NCI-H774 (cell line): ENCODE results near the gene ORC5.
A peak's percentile ranks its signal among the peaks of the same experiment; 100 is the strongest.

Experiments
- DNase-seq: peaks from one replicate; lab custom pipeline; 2025; lab: John Stamatoyannopoulos, UW

The ORC5 gene

DNA sequence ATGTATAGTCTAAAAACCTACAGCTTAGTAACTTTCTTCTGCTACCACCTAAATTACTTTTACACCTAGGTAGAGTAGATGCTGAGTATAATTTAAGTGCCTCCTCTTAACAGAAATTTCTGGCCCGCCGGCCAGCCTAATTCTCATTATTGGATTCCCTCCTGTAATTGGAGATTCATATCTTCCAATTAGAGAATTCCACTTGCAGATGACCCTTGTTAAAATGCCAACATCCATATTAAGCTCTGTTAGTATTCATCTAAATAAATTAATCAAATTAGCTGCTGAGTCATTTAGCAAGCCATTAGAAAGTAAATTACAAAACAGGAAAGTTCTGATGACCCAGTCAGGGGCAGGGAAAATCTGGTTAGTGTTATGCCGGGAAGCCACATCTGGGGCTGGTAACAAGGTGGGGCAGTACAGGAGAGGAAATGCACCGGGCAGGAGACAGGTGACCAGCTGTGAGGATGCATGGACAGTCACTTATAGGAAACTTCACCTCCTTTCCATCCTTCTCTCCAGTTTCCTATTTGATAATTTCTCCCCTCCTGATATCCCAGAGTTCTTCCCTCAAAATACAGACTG, 82.8 kb downstream of the ORC5 start:
- no peak for DNase-seq

DNA sequence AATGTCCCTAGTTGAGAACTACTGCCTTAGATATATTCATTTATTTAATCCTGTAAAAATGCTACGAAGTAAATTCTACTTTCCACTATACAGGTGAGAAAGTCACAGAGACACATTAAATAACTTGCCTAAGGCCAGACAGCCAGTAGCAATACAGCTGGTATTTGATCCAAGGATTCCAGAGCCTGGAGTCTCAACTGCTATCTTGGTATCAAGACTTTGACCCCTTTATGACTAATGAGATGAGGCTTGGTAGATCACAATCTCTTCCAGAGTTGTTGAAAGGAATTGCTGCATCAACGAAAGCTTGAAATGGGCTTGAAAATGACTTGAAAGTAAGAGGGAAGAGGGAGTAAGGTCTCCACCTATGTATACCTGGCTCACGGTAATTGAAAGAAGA, 83.3 kb downstream of the ORC5 start:
- DNase-seq = no peak

DNA sequence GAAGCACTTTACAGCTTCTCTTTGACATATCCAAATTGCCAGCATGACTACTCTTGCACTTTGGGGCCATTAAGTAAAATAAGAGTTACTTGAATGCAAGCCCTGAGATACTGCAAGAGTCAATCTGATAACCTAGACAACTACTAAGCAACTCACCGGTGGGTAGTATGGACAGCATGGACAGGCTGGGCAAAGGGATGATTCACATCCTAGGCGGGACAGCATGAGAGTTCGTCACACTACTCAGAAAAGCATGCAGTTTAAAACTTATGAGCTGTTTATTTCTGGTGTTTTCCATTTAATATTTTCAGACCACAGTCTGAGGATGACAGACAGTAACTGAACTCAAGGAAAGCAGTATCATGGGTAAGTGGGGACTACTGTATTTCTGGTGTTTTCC, 84.0 kb downstream of the ORC5 start:
- no peak for DNase-seq

DNA sequence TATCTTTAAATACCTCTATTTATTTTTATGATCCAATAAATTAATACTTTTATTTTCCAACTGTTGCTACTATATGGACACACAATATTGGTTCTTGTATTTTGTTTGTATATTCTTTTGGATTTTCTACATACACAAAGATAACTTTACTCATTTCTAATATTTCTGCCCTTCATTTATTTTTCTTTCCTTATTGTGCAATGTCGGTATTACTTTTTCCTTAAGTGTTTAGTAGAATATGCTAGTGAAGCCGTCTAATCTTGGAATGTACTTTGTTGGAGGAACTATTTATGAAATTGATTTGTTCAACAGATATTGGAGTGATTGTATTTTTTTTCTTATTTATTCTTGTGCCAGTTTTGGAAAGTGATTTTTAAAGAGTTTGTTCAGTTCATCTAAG, 94.0 kb downstream of the ORC5 start:
- no peak for DNase-seq

DNA sequence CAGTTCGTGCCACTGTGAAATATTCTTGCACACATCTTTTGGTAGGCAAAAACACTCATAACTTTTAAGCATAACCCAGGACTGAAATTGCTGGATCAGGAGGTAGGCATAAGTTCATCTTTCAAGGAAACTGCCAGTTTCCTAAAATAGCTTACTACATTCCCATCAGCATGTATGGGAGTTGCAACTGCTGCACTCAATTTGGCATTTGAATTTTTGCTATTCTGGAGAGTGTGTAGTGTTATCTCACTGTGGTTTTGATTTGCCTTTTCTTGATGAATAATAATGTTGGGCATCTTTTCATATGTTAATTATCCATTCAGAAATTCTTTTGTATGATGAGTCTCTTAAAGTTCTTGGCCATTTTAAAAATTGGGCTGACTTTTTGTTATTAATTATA, 95.2 kb downstream of the ORC5 start:
- no peak for DNase-seq

DNA sequence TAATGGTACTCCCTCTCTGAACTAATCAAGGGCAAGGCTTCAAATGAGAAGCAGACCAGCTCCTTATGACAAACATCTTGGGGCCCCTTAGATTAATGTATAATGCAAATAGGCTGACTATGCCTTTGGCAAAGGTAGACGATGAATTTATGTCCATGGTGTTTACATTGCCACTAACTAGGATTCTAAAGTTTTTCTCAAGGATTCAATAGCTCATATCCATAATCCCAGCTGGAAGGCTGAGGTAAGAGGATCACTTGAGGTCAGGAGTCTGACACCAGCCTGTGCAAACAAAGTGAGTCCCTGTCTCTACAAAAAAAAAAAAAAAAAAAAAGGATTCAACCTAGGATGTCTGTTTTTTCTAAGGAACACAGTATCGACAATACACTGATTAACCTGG, 96.5 kb downstream of the ORC5 start:
- DNase-seq = no peak

DNA sequence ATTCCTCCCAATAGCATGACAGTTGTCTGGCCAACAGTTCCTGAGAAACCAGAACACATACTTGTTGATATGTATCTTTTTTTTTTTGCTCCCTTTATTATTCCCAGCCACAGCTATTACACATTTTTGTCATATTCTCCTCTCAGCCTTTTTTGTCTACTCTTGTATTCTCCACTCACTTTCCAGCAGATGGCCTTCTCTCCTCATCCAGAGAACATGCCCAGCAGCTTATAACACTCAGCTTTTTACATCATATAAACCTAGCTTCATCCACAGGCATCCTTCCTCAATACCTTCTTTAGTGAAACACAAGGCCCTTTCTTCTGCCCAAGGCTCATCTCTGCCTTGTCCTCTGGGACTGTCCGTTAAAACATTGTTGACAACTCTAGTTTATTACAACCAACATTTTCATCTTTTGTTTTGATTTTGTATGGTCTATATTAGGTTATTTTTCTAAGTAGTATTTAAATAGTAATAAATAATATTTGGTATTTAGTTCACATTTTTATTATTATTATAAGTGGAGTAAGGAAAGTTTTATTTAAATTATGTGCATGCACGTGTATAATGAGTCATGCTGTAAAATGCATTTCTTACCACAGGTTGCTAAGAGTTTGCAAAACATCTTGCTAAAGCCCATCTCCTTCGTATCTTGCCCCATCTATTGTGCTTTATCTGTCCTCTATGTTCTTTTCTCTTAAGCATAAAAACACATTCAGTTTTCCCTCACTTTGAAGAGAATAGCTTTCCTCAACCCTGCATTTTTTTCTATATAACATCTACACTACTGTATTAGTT, 101.5 kb downstream of the ORC5 start:
- no peak for DNase-seq

DNA sequence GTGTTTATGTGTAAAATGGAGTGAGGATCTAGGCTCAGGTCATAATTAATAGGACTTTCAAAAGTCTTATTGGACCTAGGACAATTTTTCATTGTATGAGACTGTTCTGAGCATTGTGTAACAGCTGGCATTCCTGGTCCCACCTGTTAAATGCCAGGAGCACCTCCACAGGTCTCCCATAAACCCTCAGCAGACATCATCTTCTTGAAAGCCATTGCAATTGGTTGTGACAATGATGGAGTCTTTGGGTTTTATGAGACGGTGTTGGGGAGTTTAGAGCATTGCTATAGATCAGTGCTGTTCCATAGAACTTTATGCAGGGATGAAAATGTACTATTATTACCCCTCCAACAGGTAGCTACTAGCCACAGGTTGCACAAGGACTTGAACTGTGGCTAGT, 108.9 kb downstream of the ORC5 start:
- DNase-seq = no peak

DNA sequence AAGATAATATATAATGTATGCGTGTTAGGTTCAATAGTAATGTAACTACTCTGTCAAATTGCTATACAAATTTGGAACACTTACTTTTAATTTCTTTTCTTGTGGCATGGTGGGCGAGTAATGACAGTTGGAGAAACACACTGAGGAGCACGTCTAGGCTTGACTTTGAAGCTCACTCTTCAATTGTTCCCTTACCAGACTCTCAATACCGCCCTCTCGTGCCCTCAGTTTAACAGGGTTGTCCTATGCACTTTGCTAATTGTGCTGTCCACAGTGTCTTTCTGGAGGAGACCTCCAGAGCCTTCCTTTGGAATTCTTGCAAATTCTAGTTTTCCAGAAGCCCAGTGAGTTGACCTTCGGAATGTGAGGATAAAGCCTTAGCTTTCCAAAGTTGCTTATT, 111.1 kb downstream of the ORC5 start:
- no peak for DNase-seq

DNA sequence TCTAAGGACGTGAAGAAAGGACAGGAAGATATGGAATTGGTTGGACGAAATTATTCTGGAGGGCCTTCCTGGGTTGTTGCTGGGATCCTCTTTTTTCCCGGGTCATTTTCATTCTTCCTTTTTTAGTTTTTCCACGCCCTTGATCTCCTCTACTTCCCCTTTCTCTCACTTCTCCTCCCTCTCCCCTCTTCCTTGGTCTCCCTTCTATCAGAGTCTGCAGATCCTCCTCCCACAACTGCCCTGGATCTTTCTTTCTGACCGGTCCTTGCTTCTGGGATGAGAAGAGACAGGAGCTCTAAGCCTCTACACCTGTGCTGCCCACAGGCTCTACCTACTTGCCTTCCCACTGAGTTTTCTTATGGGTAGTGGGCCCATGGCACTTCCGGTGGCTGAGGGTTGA, 114.7 kb downstream of the ORC5 start:
- DNase-seq = no peak

DNA sequence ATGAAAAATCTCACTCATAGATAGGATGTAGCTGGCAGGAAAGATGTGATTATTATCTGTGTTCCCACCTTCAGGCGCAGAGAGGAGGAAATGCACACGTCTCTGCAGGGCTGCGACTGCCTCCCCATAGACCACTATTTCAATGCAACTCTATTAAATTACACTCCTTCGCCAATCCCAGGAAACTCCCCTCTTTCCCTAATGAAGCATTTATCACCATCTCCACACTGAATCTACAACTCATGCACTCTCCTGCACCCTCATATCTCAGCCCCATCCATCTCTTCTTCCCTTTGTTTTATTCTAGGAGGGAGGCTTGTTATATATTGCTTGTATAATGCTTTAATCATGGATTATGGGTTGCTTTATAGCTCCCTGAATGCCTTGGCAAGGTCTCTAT, 116.6 kb downstream of the ORC5 start:
- no peak for DNase-seq

DNA sequence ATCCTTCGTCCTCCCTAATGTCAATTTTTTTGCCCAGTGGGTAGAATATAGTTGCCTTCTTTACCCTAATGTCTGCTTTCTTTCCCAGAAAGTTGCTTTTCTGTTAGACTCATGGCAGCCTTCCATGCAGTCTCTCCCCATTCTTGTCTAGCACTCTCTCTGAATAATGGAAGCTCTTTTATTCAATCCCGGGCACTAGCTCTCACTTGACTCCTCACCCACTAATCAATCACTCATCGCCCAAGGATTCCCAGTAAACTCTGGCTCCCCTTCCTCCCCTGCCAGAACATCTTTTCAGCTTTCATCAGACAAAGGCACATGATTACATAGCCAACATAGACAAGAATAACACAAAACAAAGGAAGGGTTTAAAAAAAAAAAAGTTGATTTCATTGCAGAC, 118.2 kb downstream of the ORC5 start:
- peak; percentile 28 for DNase-seq

DNA sequence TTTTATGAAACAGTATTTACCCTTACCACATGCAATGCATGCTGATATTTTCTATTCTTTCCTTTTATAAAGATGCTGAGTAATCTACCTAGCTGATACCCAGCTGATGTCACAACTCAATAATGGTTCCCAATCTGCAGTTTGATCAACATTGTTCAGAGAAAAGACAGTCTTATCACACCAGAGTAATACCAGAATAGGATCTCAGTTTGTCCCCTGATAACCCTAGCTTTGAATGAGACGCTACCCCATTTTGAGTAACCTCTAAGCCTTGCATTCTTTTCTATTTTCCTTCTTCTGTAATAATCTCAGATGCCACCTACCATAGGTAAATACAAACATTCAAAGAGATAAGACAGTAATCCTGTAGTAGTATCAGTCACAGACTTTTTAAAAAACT, 118.8 kb downstream of the ORC5 start:
- no peak for DNase-seq
